HG03196 (cell line): ENCODE data around the gene RBMS1.
"Not testable (repeated sequence)": the region's sequence is repeated elsewhere in the genome, so short reads cannot be mapped to it uniquely, and the experiment has no call there.

ENCODE experiments used
- ATAC-seq: cut with Tn5 transposase; IDR thresholded peaks from one replicate; pipeline ENCODE4 v1.9.1; 2021; ENCODE audit not compliant: unreplicated experiment

RBMS1 gene

GRCh38 chr2:160473468-160474318 is 19.9 kb downstream of the RBMS1 start:
- no peak for ATAC-seq

- no peak for ATAC-seq
These were observed 20.8 kb downstream of the RBMS1 start for GRCh38 chr2:160472839-160473251.

DNA sequence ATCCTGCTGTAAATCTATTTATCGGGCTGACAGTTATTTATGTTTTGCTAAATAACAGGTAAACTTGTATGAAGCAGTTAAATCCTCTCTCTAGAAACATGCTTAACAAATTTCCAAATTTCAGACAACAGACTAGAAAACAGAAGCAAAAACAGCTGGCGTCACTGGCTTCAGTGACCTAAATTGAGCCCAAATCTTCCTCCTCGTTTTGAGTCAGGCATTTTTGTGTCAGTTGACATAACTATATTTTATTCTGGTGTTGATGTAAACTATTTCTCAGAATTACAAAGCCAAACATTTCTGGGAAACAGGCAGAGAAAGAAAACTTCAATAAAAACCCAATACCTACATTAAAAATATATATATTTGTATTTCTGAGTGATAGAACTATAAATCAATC is 21.7 kb downstream of the RBMS1 start:
- no peak for ATAC-seq

- no peak for ATAC-seq
These were observed 23.9 kb downstream of the RBMS1 start for GRCh38 chr2:160469621-160470204.

GRCh38 chr2:160469164-160469563 is 24.4 kb downstream of the RBMS1 start:
- no peak for ATAC-seq

GRCh38 chr2:160467086-160467485 is 26.5 kb downstream of the RBMS1 start:
- no peak for ATAC-seq

DNA sequence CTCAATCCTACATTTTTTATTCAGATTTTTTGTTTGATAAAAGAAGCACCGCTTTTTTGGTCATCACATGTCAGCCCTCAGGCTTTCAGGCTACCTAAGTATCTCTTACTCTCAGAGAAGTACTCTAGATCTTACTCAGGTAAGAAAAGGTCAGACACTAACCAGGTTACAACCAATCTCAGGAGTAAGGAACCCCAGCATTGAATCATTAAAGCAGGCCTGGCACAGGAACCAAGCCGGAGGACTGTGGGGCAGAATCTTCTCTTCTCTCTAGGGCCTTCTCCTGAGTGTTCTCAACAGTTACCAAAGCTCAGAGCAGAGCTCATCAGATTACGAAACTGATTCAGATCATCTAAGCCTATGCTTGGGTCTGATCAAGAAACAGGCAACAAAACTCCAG is 28.2 kb downstream of the RBMS1 start:
- no peak for ATAC-seq

- ATAC-seq: no peak
These were observed 28.6 kb downstream of the RBMS1 start for GRCh38 chr2:160465002-160465401.

DNA sequence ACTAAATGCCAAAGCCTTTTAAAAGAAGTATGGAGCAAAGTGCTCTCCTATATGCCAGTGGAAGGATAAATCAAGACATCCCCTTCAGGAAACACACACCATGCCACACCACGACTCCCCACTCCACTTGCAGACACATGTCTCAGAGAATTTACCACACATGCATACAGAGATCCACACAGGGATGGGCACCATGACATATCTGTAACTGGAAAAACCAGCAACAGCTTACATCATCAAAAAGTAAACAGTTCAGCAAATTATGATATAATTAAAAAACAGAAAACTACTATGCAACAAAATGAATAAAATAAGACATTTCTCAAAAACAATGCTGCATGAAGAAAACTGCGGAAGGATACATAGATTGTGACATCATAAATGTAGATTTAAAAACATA is 29.6 kb downstream of the RBMS1 start:
- no peak for ATAC-seq

GRCh38 chr2:160463245-160463644 is 30.4 kb downstream of the RBMS1 start:
- no peak for ATAC-seq

DNA sequence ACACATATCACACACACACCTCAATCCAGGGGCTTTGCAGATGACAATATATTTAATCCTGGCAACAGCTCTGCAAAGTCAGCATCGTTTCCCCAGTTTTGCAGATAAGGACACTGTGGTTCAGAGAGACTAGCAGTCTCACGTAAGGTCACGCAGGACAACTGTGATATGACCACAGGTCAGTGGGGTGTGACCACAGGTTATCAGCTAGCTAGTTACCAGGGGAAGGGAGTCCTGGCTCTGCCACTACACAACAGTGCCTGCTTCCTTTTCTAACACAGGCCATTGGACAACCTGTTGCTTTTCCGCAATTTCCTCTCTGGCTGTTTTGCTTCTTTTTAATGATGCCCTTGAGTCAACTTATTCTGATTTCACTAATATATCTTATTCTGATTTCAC is 33.3 kb downstream of the RBMS1 start:
- no peak for ATAC-seq

DNA sequence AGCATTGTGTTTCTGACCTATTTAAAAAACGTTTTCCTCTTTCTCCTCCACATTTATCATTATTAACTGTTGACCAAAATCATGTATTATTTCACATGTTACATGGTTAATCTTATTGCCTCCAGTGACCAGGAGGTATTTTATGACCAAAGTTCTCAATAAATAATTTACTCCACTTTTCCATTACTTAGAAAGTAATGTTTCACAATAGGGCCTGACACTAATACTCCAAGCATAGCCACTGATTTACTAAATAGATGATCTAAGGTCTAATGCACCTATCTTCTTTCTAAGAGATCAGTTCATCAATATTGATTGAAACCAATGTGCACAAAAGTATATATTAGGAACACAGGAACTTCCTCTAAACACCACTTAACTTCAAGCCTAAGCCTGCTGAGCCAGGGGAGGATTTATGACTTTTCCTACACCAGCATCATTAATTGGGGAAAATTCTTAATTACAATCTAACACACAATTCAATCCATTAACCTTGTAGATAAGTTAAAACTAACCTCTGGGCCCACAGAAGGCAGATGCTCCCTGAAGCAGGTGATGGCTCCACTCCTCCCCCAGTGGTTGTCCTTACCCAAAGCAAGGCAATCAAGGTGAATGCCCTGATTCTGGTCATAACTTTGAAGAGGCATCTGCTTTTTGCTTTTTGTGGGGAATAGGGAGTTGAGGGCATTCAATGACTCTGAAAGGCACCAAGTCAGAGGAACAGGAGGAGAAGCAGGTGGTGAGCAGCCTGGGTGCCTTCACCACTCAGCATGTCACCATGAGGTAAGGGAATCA is 33.9 kb downstream of the RBMS1 start:
- no peak for ATAC-seq

DNA sequence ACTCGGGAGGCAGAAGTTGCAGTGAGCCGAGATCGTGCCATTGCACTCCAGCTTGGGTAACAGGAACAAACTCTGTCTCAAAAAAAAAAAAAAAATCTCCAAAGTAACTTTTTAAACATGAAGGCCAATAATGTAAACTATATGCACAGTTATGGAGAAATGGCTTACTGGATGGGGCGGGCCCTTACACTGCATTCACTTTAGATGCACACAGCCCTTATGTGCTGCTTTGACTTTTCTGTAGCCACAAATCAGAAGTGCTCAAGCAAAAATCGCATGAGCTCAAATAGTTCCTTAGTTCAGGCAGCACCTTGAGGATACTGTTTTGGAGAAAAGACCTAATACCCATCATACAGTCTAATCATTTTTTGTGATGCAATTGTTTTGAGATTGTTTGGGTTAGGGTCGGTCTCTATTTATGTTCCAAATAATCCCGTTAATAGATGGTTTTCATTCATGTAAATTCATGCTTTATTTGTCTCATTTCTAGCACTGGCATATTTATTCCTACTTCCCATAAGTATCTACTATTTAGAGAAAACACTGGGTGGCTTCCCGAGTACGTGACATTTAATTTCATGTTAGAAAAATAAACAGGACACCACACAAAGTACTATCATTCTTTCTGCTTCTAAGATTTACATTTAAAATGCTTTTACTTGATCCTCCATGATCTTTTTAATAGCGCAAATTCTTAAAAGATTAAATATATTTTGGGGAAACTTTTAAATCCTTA is 34.7 kb downstream of the RBMS1 start:
- ATAC-seq: no peak

DNA sequence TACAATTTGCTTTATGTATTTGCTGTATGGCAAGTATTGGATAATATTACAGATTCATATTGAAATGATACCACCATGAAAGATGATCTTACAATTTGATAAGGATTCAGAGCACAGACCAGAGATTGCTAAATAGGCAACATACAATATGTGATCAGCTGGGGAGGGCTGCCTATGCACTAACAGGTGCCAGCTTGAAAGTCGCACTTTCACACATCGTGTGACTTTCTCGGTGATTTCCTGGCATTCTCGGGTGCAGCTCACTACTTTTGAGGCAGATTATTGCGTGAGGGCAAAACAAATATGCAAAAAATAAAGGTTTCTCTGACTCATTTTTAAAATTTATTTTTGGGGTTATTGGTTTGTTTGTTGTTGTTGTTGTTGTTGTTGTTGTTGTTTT is 36.0 kb downstream of the RBMS1 start:
- no peak for ATAC-seq

GRCh38 chr2:160454070-160454797 is 39.4 kb downstream of the RBMS1 start:
- no peak for ATAC-seq

- ATAC-seq: no peak
These were observed 40.3 kb downstream of the RBMS1 start for GRCh38 chr2:160453111-160453820.

DNA sequence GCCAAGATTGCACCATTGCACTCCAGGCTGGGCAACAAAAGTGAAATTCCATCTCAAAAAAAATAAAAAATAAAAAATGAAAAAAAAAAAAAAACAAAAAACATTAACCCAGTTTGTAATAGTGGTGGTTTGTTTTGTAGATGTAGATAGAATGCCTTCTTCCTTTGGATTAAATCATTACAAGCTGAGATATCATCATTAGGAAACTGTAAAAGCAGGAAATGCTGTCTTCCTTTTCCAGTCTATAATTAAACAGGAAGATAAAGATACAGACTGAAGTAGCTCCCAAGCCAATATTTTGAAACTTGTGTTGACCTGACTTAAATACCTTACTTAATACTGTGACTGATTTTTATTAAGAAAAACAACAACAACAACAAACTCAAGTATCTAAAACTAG is 43.1 kb downstream of the RBMS1 start:
- no peak for ATAC-seq

DNA sequence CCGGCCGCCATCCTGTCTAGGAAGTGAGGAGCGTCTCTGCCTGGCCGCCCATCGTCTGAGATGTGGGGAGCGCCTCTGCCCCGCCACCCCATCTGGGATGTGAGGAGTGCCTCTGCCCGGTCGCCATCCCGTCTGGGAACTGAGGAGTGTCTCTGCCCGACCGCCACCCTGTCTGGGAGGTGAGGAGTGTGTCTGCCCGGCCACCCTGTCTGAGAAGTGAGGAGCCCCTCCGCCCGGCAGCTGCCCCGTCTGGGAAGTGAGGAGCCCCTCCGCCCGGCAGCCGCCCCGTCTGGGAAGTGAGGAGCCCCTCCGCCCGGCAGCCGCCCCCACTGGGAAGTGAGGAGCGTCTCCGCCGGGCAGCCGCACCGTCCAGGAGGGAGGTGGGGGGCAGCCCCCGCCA is 44.8 kb downstream of the RBMS1 start:
- ATAC-seq: not testable (repeated sequence)

DNA sequence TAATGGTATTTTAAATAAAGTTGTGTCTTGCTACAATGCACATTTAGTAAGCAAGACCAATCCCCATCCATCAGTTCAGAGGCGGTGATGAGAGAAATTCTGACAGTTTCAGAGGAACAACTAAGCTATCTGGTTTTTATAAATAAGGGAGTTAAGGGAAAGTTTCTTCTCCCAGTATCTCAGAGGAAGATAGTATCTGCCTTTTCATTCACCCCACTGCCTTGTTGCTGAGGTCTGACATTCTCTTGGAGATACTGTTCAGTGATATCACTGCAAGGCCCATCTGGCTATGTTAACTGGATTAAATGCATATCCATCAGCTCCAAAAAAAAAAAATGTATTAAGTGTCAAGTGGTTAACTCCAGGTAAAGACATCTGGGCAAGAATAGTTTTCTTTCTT is 47.9 kb downstream of the RBMS1 start:
- no peak for ATAC-seq

GRCh38 chr2:160442603-160443002 is 51.0 kb downstream of the RBMS1 start:
- no peak for ATAC-seq
